22Rv1 (cell line): ENCODE data around the gene PAPPA.

Experiments
- H3K27ac ChIP-seq: fragments of 450-650 bp; 2 replicates; pipeline ENCODE4 v1.5.1; 2017
- ZFX ChIP-seq: fragments of 450-650 bp; IDR thresholded peaks from 2 replicates; pipeline ENCODE4 v1.6.1; 2017; ENCODE audit warnings: antibody characterized with exemption, borderline replicate concordance
- TF ChIP-seq, protein P1 (sequence below): fragments of 450-650 bp; IDR thresholded peaks from 2 replicates; pipeline ENCODE4 v1.5.1; 2017; ENCODE audit warnings: mild to moderate bottlenecking

The PAPPA gene

DNA sequence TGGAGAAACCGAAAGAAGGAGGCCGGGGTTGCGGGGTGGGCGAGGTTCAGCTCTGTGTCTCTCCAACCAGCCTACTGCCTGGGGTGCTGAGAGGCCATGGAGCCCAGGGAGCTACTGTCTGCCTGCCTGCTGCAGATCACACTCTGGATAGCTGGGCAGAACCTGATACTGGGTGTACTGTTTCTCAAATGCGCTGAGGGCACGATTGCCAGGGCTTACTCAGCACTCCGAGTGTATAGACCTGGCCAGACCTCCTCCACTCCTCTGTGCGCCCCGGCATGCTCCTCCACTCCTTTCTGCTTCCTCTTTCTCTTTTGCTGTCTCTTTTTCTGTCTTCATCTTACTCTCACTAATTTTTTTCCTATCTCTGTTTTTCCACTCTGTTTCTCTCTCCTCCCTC, 215.1 kb downstream of the PAPPA start:
- H3K27ac ChIP-seq: no peak overlapping the region
- no peak for TF ChIP-seq ZFX
- TF ChIP-seq, protein P1, sequence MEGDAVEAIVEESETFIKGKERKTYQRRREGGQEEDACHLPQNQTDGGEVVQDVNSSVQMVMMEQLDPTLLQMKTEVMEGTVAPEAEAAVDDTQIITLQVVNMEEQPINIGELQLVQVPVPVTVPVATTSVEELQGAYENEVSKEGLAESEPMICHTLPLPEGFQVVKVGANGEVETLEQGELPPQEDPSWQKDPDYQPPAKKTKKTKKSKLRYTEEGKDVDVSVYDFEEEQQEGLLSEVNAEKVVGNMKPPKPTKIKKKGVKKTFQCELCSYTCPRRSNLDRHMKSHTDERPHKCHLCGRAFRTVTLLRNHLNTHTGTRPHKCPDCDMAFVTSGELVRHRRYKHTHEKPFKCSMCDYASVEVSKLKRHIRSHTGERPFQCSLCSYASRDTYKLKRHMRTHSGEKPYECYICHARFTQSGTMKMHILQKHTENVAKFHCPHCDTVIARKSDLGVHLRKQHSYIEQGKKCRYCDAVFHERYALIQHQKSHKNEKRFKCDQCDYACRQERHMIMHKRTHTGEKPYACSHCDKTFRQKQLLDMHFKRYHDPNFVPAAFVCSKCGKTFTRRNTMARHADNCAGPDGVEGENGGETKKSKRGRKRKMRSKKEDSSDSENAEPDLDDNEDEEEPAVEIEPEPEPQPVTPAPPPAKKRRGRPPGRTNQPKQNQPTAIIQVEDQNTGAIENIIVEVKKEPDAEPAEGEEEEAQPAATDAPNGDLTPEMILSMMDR: no peak

DNA sequence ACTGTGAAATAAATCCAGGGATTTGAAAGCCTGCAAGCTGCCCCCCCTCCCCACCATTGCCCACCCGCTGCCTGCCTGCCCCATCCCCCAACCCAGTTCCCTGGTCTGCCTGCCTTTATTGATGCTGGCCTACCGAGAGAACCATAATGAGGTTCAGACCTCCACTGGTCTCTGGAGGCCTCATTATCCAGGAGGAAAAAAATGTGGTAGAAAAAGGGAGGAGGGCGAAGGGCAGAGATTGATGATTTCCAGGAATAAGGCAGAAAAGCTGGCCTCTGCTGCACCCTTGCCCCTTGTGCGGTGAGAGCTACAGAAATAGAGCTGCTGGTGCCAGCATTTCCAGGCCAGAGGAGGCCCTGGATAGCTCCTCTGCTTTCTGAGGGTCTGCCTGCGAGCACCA, 216.1 kb downstream of the PAPPA start:
- H3K27ac ChIP-seq: no peak overlapping the region
- TF ChIP-seq, protein P1: no peak
- TF ChIP-seq ZFX: no peak

DNA sequence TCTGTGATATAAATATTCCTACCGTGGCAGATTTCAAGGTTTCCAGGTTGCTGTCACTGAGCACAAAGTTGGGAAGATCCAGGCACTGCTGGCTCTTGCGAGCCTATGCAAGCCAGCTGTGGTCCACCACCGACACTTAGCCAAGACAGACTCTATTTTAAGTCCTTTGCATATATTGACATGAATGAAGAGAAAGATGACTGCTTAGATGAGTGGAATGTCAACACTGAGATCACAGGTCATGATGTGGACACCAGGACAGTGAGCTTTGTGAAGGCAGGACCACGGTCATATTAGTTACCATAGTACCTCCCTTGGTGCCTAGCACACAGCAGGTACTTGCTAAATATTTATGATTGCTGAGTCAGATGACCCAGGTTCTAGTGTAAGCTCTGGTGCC, 217.0 kb downstream of the PAPPA start:
- H3K27ac ChIP-seq: no peak overlapping the region
- TF ChIP-seq ZFX: no peak

DNA sequence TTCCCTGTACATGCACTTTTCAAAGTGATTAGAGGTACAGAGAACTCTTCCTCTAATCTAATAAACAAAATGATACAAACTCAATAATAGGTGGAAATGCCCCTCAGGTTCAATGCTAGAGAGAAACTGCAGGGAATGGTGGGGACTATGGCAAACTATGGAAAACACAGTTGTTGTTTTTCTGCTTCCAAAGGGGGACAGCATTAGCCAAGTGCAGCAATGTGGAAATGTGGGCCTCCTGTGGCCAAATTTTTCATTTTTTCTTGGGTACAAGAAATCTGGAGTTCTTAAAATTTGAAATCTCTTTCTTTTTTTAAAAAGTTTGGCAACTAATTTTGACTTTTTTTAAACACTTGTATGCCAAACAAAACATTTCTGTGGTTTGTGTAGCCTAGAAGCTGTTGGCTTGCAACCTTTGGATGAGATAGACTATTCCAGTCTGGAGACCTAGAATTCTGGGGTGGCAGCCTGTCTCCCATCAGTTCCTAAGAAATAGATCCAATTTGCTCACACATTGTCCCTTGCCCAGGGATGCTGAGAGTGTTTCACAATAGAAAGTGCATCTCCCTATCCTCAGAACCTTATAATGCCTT, 218.6 kb downstream of the PAPPA start:
- no peak for TF ChIP-seq ZFX
- TF ChIP-seq, protein P1: no peak
- H3K27ac ChIP-seq: no peak overlapping the region

DNA sequence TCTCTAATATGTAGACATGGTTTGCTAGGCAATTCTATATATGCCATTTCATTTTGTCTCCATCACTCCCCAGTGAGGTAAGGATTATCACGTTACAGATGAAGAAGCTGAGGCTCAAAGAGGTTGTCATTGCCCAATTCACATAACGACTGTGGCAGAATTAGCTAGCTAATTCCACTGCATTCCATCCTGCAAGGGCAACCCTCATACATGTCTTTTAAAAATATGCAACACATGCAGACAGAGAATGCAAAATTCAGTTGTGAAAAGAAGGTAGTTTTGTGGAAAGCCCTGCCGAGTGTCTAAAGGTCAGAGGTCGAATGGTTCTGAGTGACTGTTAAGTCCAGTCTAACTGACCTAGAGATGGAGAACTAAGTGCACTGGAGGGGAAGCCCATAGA, 219.2 kb downstream of the PAPPA start:
- H3K27ac ChIP-seq: no peak overlapping the region
- TF ChIP-seq, protein P1: no peak
- TF ChIP-seq ZFX: no peak

DNA sequence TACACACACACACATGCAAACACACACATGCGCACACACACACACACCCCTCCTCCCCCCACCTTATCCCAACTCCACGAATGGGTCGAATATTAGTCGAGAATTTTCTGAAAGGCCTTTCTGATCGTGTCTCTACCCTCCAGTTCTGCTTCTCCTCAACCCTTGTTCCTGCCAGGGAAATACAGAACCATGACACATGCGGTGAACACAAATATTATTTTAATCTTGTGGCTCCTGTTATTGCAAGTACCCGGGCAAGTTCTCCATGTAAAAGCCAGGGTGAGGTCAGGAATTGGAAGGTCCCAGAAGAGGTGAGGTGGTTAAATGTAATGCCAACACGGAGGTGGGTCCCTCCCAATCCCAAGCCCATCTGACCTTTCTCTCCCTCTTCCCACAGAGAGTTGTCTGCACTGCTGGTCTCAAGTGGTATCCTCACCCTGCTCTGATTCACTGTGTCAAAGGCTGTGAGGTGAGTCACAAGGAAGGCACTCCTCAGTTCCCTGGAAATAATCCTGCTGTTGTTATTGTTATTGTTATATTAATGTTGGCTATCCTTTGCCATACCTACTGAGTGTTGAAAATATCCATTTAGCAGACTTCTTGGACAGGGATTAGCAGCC, 223.7 kb downstream of the PAPPA start:
- H3K27ac ChIP-seq: no peak overlapping the region

DNA sequence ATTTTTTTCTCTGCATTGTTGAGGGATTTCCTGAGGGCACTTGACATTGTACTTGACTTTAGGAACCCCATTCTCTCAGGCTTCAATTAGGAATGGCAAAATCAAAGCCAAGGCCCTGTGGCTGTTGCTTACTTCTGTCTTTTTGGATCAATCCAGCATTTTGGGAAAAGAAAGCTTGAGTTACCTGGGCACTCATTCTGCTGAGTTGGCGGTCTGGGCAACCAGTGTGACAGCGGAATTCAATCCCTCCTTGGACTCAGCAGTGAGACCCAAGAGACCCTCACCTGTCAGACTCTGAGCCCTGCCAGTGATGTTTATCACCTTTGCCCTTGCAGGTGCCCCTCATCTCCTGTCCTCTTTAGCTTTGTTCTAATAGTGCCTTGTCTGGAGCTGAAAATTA, 225.3 kb downstream of the PAPPA start:
- no peak for TF ChIP-seq ZFX
- TF ChIP-seq, protein P1: no peak

More for the DNA sequence above, 223.7 kb downstream of the PAPPA start:
- TF ChIP-seq, protein P1: no peak
- no peak for TF ChIP-seq ZFX

More for the DNA sequence above, 225.3 kb downstream of the PAPPA start:
- H3K27ac ChIP-seq: no peak overlapping the region
